Activated T-cell treated with anti-CD3 and anti-CD28 coated beads, Interleukin-2, amount 50 U/mL, for 4 hours (primary cell): ENCODE results near the gene SCN1B. TPM values are rescaled to one million over a fixed set of nuclear protein-coding genes. Genes with fewer than 3 reads are reported as not detected.
"Not testable (repeated sequence)": the region's sequence is repeated elsewhere in the genome, so short reads cannot be mapped to it uniquely, and the experiment has no call there.

Source experiments
- ATAC-seq, 2 donors: fragments of 200-7000 bp; cut with Tn5 transposase; one replicate each; pipeline ENCODE4 v1.10.0; 2021
- DNase-seq: peaks from one replicate; pipeline ENCODE4 v3.0.0-alpha.2; 2020
- H3K27me3 Mint-ChIP-seq: one replicate; pipeline ENCODE4 v1.8.0; 2021; ENCODE audit warnings: low read depth, mixed read lengths
- H3K36me3 Mint-ChIP-seq: one replicate; pipeline ENCODE4 v1.8.0; 2022; ENCODE audit warnings: mixed read lengths; ENCODE audit not compliant: insufficient read depth
- H3K4me1 Mint-ChIP-seq: one replicate; pipeline ENCODE4 v1.8.0; 2021; ENCODE audit warnings: low read depth, mixed read lengths
- H3K4me3 Mint-ChIP-seq: one replicate; pipeline ENCODE4 v1.8.0; 2021; ENCODE audit warnings: mild to moderate bottlenecking, moderate library complexity, mixed read lengths
- H3K9me3 Mint-ChIP-seq: one replicate; pipeline ENCODE4 v1.8.0; 2021; ENCODE audit warnings: mixed read lengths
- total RNA-seq, 3 donors: library from RNA; stranded (reverse); gene quantifications; one replicate each; pipeline ENCODE4 v1.2.1, GENCODE V29; 2021

Gene SCN1B
- total RNA-seq, 3 donors from 2014 or later: 1.1 to 2.3 (median 1.2) TPM

DNA sequence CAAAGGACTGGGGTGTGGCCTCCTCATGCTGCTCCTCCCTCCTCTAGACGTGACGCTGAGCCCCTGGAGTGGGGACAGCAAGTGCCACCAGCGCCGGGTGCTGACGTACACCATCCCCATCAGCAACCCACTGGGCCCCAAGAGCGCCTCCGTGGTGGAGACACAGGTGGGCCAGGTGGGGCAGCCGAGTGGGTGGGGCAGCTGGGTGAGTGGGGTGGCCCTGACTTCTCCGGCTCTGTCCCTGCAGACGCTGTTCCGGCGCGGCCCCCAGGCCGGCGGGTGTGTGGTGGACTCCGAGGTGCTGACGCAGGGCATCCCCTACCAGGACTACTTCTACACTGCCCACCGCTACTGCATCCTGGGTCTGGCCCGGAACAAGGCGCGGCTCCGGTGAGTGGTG is 11.1 kb upstream of the SCN1B start:
- no peak overlapping the region for H3K4me3 Mint-ChIP-seq

DNA sequence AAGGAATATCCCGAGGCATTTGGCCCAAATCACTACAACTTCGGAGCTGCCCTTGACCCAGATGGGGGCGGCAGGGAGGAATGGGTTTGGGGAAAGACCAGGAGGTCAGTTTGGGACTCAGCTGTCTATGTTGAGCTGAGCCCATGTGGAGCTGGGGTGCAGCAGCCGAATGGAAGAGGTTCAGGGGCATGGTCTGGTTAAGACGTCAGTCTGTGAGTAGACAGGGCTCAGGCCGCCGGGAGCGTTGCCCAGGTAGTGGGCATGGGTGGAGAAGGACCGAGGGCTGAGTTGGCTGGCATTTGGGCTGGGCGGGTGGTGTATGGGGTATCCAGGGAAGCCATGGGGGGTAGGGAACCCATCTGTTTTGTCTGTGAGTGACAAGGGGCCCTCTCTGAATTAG is 9.3 kb upstream of the SCN1B start:
- no peak overlapping the region for H3K4me3 Mint-ChIP-seq
- DNase-seq (no peak), ATAC-seq (no peak)
- peaks cover 38% of the 10 kb centered on the region for H3K36me3 Mint-ChIP-seq
- H3K9me3 Mint-ChIP-seq: no peaks in the 10 kb centered on the region
- peaks cover 5% of the 10 kb centered on the region for H3K4me1 Mint-ChIP-seq
- H3K27me3 Mint-ChIP-seq: no peaks in the 10 kb centered on the region

More for the DNA sequence above, 11.1 kb upstream of the SCN1B start:
- Mint-ChIP-seq H3K9me3 (no peaks in the 10 kb centered on the region), H3K4me1 (peaks cover 21% of the 10 kb centered on the region), H3K27me3 (no peaks in the 10 kb centered on the region), H3K36me3 (peaks cover 47% of the 10 kb centered on the region)
- no peak for ATAC-seq
- no peak for DNase-seq

DNA sequence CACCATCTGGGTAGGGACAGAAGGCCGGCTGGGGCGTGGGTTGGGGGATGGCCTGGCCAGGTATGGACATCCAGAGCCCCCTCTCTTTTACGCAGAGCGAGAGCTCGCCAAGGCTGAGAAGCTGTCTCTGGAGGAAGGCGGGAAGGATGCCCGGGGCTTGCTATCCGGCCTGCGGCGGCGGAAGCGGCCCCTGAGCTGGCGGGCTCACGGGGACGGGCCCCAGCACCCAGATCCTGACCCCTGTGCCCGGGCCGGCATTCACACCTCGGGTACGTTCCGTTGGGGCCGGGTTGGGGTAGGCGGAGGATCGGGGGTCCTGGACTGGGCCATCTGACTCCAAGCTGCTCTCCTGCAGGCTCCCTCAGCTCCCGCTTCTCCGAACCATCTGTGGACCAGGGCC is 8.7 kb upstream of the SCN1B start:
- peaks cover 38% of the 10 kb centered on the region for H3K36me3 Mint-ChIP-seq
- no peak overlapping the region for H3K4me3 Mint-ChIP-seq
- H3K9me3 Mint-ChIP-seq: no peaks in the 10 kb centered on the region
- no peaks in the 10 kb centered on the region for H3K27me3 Mint-ChIP-seq
- no peak for ATAC-seq
- no peak for DNase-seq
- peaks cover 5% of the 10 kb centered on the region for H3K4me1 Mint-ChIP-seq

DNA sequence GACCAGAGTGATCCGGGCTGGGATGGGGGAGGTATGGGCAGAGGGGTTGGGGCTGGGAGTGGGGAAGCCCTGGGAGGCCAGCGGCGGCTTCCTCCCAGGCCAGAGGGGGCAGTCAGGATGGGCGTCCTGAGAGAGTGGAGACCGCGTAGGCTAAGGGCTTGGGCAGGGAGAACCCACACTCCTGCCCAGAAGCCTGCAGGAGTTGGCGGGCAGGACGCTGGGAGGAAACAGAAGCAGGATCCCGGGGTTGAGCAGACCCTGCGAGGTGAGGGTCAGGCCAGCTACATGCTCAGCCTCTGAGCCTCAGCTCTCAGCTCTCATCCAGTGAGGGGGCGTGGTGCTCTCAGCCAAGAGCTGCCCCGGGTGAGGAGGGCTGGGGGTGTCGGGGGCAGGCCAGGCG is 7.8 kb upstream of the SCN1B start:
- ATAC-seq (no peak), DNase-seq (no peak)
- H3K27me3 Mint-ChIP-seq: no peaks in the 10 kb centered on the region
- H3K36me3 Mint-ChIP-seq: peaks cover 35% of the 10 kb centered on the region
- H3K4me3 Mint-ChIP-seq: no peak overlapping the region
- no peaks in the 10 kb centered on the region for H3K9me3 Mint-ChIP-seq
- peaks cover 2% of the 10 kb centered on the region for H3K4me1 Mint-ChIP-seq

DNA sequence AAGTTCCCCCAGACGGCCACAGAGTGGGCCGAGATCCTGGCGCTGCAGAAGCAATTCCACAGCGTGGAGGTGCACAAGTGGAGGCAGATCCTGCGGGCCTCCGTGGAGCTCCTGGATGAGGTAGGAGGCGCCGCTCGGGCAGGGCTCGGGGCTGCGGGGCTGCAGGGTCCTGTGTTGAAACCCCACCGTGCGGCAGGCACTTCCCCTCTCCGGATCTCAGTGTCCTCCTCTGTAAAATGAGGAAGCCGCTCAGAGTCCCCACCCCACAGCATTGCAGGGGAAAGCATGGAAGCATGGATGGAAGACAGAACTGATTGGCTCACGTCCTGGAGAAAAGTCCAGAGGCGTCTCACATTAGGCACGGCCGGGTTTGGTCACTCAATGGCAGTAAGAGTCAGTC is 6.8 kb upstream of the SCN1B start:
- no peak for ATAC-seq
- no peaks in the 10 kb centered on the region for H3K4me1 Mint-ChIP-seq
- no peak overlapping the region for H3K4me3 Mint-ChIP-seq
- no peaks in the 10 kb centered on the region for H3K27me3 Mint-ChIP-seq
- H3K36me3 Mint-ChIP-seq: peaks cover 30% of the 10 kb centered on the region
- H3K9me3 Mint-ChIP-seq: no peaks in the 10 kb centered on the region
- DNase-seq: no peak

DNA sequence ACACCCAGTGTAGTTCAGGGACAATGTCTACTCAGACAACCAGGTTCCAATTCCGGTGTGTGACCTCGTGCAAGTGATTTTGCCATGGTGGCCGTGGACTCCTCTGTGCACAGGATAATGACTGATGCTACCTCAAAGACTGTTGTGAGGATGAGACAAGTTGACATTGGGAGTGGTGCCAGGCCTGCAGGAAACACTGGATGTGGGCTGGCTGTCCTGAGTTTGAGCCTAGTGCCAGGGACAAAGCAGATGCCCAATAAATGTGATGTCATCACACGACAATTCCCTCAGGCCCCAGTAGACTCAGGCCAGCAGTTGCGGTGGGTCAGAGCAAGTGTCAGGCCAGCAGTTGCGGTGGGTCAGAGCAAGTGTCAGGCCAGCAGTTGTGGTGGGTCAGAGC is 6.2 kb upstream of the SCN1B start:
- no peak for ATAC-seq
- Mint-ChIP-seq H3K27me3 (no peaks in the 10 kb centered on the region), H3K4me1 (no peaks in the 10 kb centered on the region), H3K4me3 (no peak overlapping the region), H3K36me3 (peaks cover 26% of the 10 kb centered on the region), H3K9me3 (no peaks in the 10 kb centered on the region)
- DNase-seq: no peak

DNA sequence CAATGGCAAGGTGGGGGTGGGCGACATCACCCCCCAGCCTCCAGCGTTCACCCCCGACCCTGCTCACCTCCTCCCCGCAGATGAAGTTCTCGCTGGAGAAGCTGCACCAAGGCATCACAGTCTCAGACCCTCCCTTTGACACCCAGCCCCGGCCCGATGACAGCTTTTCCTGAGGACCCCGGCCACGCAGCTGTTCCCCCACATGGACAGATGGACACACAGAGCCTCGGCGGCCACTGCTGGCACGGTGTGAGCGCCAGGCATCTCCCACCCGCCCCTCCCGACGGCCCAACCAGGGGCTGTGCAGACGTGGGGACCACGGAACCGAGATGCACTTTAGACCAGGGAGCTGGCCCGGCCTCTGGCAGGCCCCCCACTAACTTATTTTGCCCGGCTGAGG is 4.3 kb upstream of the SCN1B start:
- Mint-ChIP-seq H3K36me3 (peaks cover 14% of the 10 kb centered on the region), H3K27me3 (no peaks in the 10 kb centered on the region), H3K4me1 (peaks cover 4% of the 10 kb centered on the region), H3K4me3 (no peak overlapping the region), H3K9me3 (no peaks in the 10 kb centered on the region)
- DNase-seq (no peak), ATAC-seq (no peak)

GRCh38 chr19:35026418-35026817 is 3.9 kb upstream of the SCN1B start:
- peaks cover 4% of the 10 kb centered on the region for H3K27me3 Mint-ChIP-seq
- H3K9me3 Mint-ChIP-seq: no peaks in the 10 kb centered on the region
- H3K4me3 Mint-ChIP-seq: no peak overlapping the region
- H3K4me1 Mint-ChIP-seq: peaks cover 8% of the 10 kb centered on the region
- DNase-seq: no peak
- no peak for ATAC-seq
- H3K36me3 Mint-ChIP-seq: peaks cover 12% of the 10 kb centered on the region

- no peak overlapping the region for H3K4me3 Mint-ChIP-seq
- H3K27me3 Mint-ChIP-seq: peaks cover 7% of the 10 kb centered on the region
- no peak for DNase-seq
- peaks cover 11% of the 10 kb centered on the region for H3K4me1 Mint-ChIP-seq
- ATAC-seq: no peak
- peaks cover 10% of the 10 kb centered on the region for H3K36me3 Mint-ChIP-seq
- H3K9me3 Mint-ChIP-seq: no peaks in the 10 kb centered on the region
Observed at GRCh38 chr19:35027009-35027408, 3.3 kb upstream of the SCN1B start.

DNA sequence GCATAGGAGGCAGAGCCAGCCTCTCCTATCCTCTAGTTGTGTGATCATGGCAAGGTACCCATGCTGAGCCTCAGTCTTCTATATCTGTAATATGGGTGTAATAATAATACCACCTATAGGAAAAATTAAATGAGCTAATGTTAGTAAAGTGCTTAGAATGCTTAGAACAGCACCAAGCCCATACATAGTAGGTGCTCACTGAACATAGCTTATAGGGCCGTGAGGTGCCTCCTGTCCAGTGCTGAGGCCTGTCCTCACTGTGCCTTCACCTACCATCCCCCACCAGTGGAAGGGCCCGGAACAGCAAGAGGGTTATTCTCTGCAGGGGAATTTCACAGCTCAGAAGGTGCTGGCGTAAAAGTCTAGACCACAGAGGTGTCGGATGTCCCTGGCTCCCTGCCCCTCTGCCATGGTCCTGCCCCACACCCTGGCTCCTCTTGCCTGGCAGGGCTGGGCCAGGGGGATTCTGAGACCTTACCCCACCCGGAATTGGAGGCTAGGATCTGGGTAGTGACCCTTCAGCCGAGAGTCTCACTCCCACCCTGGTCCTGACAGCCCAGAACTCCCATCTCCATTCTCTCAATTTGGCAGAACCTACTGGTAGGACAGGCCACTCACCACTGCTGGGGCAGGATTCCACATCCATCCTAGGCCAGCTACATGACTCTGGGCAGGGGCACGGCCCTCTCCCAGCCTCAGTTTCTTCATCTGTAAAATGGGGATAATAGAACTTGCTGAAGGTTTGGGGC is 2.2 kb upstream of the SCN1B start:
- DNase-seq: no peak
- Mint-ChIP-seq H3K4me3 (no peak overlapping the region), H3K36me3 (peaks cover 7% of the 10 kb centered on the region), H3K9me3 (no peaks in the 10 kb centered on the region), H3K27me3 (peaks cover 7% of the 10 kb centered on the region), H3K4me1 (peaks cover 11% of the 10 kb centered on the region)
- ATAC-seq: no peak

GRCh38 chr19:35028600-35028885 is 1.7 kb upstream of the SCN1B start:
- H3K4me1 Mint-ChIP-seq: peaks cover 11% of the 10 kb centered on the region
- not testable (repeated sequence) for DNase-seq, H3K36me3 Mint-ChIP-seq, ATAC-seq, H3K27me3 Mint-ChIP-seq, H3K9me3 Mint-ChIP-seq, H3K4me3 Mint-ChIP-seq

- peaks cover 11% of the 10 kb centered on the region for H3K4me1 Mint-ChIP-seq
- DNase-seq, ATAC-seq, H3K36me3 Mint-ChIP-seq, H3K4me3 Mint-ChIP-seq, H3K27me3 Mint-ChIP-seq, H3K9me3 Mint-ChIP-seq: not testable (repeated sequence)
Observed at GRCh38 chr19:35029275-35029736, 964 bp upstream of the SCN1B start.

DNA sequence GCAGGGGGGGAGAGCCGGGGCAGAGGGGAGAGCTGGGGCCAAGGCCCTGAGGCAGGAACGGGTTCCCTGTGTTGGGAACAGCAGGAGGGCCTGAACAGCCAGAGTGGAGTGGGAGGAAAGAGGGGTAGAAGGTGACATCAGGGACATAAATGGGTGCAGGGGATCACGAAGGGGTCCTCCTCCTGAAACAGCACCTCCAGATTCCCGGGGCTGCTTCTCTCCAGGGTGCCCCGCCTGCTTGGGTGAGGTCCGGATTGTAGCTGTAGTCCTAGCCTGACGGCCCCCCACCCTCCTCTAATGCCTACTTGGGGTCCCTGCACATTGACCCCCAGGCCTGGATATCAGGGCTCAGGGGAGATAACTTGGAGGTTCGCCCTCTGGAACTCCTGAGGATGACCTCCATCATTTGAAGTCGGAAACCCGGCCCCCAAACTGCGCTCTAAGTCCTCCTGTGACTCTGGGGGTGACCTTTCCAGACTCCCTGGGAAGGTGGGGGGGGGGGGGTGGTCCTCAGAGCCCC is 473 bp upstream of the SCN1B start:
- Mint-ChIP-seq H3K27me3 (peaks cover 7% of the 10 kb centered on the region), H3K4me3 (no peak overlapping the region), H3K4me1 (peaks cover 11% of the 10 kb centered on the region), H3K9me3 (no peaks in the 10 kb centered on the region), H3K36me3 (peaks cover 4% of the 10 kb centered on the region)
- DNase-seq (no peak), ATAC-seq (peak; percentile 4 to 7)

GRCh38 chr19:35031072-35031881 is 1.0 kb downstream of the SCN1B start:
- H3K27me3 Mint-ChIP-seq: peaks cover 7% of the 10 kb centered on the region
- H3K36me3 Mint-ChIP-seq: peaks cover 4% of the 10 kb centered on the region
- H3K9me3 Mint-ChIP-seq: no peaks in the 10 kb centered on the region
- ATAC-seq: no peak
- no peak for DNase-seq
- H3K4me1 Mint-ChIP-seq: peaks cover 11% of the 10 kb centered on the region
- peak overlapping the region; percentile 74 for H3K4me3 Mint-ChIP-seq

DNA sequence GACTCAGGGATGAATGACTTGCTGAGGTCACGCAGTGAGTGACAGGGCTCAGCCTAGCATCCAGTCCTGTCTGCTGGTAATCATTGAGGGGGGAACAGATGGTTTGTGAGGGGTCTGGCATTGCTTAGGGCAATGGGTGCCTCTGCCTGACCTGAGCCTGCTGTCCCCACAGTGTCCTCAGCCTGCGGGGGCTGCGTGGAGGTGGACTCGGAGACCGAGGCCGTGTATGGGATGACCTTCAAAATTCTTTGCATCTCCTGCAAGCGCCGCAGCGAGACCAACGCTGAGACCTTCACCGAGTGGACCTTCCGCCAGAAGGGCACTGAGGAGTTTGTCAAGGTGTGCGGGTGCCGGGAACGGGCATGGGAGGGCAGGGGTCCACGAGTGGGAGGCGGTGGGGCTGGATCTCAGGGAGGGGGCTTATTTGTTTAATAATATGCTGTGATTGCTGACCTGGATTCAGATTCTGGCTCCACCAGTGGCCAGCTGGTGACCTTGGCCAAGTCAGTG is 2.1 kb downstream of the SCN1B start:
- ATAC-seq (no peak), DNase-seq (no peak)
- Mint-ChIP-seq H3K9me3 (no peaks in the 10 kb centered on the region), H3K4me3 (no peak overlapping the region), H3K4me1 (peaks cover 11% of the 10 kb centered on the region), H3K27me3 (peaks cover 7% of the 10 kb centered on the region), H3K36me3 (peaks cover 4% of the 10 kb centered on the region)
